Renal pelvis (tissue), 4 donors: Measurements from ENCODE around the gene MAD1L1. TPM values are rescaled to one million over a fixed set of nuclear protein-coding genes. Genes with fewer than 3 reads are reported as not detected.

Source experiments
- DNase-seq: peaks from one replicate; pipeline ENCODE4 v3.0.0-alpha.2; 2013
- polyA plus RNA-seq, 3 donors: library from polyadenylated mRNA; unstranded; fragments of 120-200 nt; gene quantifications; one replicate each; pipeline ENCODE4 v1.2.1, GENCODE V29; 2013; ENCODE audit not compliant: insufficient read length in 3 of 3

Gene MAD1L1
- polyA plus RNA-seq, 3 donors, result 27.0 to 27.6 (median 27.3) TPM

- DNase-seq, result no peak
Observed at GRCh38 chr7:1916601-1916970, 316.2 kb downstream of the MAD1L1 start.

- DNase-seq, result no peak
Observed at GRCh38 chr7:1915956-1916600, 316.7 kb downstream of the MAD1L1 start.

- no peak for DNase-seq
Observed at GRCh38 chr7:1915326-1915725, 317.4 kb downstream of the MAD1L1 start.

DNA sequence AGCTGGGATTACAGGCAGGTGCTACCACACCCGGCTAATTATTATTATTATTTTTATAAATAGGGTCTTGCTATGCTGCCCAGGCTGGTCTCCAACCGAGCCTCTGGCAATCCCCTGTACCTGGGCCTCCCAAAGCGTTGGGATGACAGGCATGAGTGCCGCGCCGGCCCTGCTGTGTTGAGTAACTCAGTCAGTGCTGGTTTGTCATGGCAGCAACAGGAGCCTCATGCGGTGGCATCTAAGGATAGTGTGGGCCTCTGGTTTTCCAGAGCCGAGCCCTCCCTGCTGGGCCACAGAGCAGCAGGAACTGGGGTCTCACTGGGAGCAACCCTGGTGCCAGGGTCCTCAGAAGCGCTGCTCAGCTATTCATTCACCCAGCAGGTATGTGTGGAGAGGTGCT lies 318.0 kb downstream of the MAD1L1 start:
- DNase-seq, result no peak

DNA sequence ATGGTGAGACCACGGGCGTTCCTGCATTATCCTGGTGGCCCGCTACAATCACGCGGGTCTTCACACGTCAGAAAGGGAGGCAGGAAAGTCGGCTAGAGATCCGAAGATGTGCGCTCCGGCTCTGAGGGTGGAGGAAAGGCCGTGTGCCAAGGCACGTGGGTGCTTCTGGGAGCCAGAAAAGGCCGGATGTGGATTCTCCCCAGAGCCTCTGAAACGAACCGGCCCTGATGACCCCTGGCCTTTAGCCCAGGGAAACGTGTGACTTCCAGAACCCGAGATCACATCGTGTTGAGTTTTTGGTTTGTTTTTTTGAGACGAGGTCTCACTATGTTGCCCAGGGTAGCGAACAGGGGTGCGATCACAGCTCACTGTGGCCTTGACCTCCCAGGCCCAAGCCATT lies 318.4 kb downstream of the MAD1L1 start:
- no peak for DNase-seq

DNA sequence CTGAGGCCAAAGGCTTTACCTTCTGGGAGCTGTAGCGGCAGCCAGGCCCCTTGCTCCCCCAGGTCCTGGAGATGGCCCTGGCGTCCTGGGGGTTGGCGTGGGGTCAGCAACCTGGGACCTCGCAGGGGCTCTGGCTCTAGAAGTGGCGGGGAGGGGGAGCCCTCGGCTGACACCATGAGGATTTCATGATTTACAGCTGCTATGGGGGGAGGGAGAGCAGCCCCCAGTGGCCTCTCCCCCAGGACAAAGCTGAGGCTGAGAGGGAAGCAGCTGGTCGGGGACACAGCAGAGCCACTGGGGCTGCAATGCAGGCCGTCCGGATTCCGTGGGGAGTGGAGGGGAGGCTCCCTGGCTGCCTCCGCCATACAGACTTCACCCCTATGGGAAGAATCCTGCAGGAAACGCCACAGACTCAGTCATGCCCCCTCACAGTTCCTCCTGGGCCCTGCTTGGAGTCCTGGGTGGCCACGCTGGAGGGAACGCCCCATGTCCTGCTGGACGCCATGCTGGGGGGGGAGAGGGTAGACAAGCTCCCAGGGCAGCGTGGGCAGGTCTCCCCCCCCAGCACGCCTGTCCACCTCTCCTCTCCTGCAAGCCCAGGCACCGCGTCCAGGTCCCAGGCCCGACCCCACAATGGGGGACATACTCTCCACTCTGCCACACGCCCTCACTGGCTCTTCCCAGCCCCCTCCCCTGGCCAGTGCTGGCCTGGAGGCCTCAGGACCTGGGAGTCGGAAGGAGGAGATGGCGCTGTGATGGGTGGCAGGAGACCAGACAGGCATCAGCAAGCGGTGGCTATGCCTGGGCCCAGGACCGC lies 319.1 kb downstream of the MAD1L1 start:
- DNase-seq, result no peak

DNA sequence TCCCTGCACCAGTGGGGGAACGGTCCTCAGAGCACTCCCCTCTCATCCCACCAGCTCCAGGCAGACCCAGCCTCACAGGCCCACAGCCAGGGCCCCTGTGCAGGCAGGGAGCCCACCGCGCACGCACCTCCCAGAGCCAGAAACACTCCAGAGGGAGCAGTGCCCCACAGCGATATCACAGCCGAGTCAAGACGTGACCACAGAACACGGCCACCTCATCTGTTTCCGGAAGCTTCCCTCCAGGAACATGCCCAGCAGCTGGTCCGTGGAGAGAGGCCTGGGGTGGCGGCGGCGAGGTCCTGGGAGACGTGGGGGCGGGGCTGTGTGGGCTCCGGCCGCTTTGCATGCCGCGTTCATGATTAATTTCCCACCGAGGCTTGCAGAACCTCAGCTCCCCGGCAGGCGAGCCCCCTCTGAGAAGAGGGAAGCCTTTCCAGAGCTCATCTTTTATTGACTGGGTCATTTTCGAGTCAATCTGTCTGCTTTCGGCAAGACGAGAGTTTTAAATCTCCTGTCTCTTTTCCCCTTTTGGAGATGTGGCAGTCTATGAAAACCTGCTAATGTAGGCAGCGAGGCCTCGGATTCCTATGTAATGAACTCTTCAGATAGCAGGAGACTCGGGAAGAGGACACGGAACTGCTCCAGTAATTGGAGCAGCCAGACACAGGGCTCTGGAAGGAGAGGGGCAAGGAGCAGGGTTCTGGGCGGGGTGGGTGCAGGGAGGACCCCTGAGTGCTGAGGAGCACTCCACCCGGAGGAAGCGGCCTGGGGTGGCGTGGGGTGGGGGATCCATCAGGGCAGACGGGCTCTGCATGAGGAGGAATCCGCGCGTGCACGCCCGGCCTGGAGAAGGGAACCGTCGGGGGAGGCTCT lies 319.9 kb downstream of the MAD1L1 start:
- peak; percentile 73 for DNase-seq

GRCh38 chr7:1911571-1911970 lies 321.2 kb downstream of the MAD1L1 start:
- no peak for DNase-seq

DNA sequence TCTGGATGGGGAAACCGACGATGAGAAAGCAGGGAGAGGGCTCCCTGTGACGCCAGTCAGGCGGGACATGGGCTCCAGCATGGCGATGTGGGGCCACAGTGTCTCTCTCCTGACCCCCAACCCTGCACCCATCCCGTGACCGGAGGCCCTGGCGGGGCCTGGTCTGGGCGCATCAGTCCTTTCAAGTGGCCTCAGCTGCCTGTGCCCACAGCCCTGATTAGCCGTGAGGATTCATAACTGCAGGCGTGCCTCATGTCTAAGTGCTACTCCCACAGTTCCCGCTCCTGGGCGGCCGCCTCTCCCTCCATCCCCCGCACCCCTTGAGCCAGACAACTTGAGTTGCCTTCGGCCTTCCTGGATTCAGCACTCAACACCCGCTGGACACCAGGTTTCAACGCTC lies 321.9 kb downstream of the MAD1L1 start:
- DNase-seq, result no peak

DNA sequence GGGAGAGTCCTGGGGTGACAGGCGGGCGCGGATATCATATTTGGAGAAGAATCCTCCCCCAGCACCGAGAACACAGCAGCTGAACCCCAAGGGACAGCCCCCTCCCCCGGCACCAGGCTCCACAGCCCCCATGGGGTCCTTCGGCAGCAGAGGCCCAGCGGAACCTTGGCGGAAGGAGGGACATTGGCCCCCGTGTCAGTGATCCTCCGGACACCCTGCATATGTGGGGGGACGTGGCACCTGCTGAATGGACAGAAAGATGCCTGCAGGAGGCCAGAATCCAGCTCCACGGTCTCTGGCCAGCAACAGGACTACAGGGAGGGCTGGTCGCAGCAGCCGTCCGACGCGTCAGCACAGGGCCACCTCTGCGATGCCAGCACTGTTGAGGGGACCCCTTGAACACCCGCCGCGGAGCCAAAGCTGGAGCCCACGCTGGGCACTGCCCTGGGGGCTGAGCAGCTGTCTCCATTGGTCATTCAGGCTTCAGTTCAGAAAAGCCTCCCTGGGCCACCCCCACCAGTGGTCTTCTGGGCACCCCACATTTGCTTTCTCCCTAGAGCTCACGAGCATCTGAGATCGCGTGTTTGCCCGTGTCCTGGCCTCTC lies 322.6 kb downstream of the MAD1L1 start:
- no peak for DNase-seq

DNA sequence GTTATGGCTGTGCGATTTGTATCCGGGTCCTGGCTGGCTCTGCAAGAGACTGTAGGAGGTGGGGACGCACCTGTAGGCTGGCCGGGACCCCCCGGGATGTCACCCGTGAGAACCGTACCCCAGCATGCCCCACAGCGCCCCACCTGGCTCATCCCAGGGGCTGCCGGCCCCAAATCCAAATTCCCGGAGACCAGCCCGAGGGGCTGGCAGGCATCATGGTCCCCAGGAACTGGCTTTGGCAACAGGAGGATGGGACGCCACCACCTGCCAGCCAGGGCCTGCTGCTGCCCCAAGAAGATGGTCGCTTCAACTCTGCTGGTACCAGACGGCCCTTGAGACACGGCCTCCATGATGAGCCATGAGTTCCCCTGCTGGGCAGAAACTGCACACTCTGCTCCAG lies 323.3 kb downstream of the MAD1L1 start:
- no peak for DNase-seq

GRCh38 chr7:1908823-1909420 lies 323.8 kb downstream of the MAD1L1 start:
- no peak for DNase-seq

DNA sequence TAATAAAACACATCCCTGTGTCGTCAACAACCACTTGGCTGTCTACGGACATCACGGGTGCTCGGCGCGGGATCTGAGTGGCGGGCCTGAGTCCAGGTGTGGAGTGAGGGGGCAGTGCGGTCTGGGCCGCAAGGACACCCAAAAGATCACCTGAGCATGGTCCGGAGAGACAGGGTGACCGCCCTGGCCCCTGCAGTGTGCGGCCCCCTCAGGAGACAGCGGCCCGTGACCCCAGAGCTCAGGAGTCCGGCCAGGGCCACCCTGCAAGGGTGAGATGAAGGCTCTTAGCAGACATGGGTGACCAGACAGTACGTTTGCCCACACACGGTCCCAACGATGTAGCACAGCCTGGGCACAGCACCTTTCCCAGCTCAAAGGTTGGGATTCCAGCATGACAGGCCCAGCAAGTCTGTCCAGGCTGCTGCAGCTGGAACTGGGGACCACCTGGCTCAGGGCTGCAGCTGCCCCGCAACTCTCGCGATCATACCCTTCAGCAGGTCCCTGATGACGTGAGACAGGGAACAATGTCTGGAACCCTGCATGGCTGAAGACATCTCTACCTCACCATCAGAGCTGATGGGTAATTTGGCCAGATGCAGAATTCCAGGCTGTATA lies 324.9 kb downstream of the MAD1L1 start:
- no peak for DNase-seq

DNA sequence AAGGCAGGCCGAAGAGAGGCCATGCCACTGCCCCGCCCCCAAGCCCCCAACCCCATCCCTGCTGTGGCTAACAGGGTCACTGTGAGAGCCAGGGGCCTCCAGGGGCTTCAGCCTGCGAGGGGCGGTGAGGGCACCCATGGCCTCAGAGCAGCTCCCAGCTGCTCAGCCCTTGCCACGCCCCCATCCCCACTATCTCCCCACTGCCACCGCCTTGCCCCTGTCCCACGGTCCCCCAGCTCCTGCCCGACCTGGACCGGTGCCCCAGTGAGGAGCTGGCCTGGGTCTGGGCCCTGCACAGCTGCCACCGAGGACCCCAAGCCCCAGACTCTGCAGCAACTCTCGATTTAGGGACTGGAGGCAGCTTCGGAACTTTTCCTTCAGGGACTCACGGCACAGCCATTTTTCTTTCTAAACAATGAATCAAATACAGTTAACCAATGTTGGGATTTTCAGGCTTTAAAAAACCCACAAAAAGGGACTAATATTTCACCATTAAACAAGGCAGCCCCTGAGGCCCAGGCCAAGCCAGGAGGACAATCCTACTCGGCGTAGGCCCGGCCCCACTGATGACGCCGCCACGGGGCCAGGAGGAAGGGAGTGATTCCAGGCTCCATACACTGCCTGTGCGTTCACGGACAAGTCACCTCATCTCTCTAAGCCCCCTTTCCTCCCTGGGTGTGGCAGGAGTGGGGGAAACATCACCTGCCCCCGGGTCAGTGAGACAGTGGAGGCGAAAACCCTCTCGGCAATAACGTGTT lies 325.6 kb downstream of the MAD1L1 start:
- DNase-seq, result no peak

GRCh38 chr7:1906087-1906830 lies 326.5 kb downstream of the MAD1L1 start:
- DNase-seq, result no peak

GRCh38 chr7:1902231-1902855 lies 330.4 kb downstream of the MAD1L1 start:
- no peak for DNase-seq

- no peak for DNase-seq
Observed at GRCh38 chr7:1901431-1902210, 331.1 kb downstream of the MAD1L1 start.

DNA sequence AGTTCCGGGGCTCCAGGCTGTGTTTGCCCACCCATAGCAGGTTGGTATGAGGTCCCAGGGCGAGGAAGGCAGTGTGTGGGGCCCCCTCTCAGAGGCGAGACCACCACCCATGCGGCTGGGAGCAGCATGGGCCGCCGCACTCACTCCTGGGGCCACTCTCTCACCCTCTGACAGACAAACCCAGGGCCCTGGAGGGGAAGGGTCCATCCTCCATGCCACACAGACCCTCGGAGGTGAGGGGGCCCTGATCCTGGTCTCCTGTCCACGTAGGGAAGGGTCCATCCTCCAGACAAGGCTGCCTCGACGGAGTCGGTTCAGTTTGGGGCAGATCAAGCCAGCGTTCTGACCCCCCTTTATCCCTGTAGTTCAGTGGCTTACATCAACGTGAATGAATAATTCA lies 331.9 kb downstream of the MAD1L1 start:
- DNase-seq, result no peak
